H1 (cell line): Measurements from ENCODE around the gene KIZ. TPM values are rescaled to one million over a fixed set of nuclear protein-coding genes. Genes with fewer than 3 reads are reported as not detected.

Source experiments
- CTCF ChIA-PET: fragments of 300-600 bp; sonication (Branson Sonifier 250); formaldehyde crosslinking; loops from one replicate; lab custom pipeline; 2021; ENCODE audit not compliant: partially characterized antibody; lab: Charles Lee
- POLR2A ChIA-PET: fragments of 300-600 bp; sonication (Branson Sonifier 250); formaldehyde crosslinking; loops from one replicate; lab custom pipeline; 2021; ENCODE audit warnings: inconsistent platforms; ENCODE audit not compliant: partially characterized antibody; lab: Charles Lee
- DNase-seq, 2 experiments: peaks; one replicate each; pipeline versions ENCODE4 v3.0.0 to v3.0.0-alpha.2; 2010 to 2022; ENCODE audit warnings: low spot score in 2 of 2, low read depth in 1 of 2, mixed read lengths in 1 of 2
- FAIRE-seq: peaks from 2 replicates; lab custom pipeline; 2011; peaks lifted over from hg19 to GRCh38; lab: Jason Lieb, UNC
- H2AFZ ChIP-seq: 2 replicates; pipeline ENCODE4 v1.8.1; 2012; ENCODE audit warnings: low read length, inconsistent platforms
- H2AK5ac ChIP-seq: 2 replicates; pipeline ENCODE4 v1.6.1; 2013; ENCODE audit warnings: low read depth, low read length
- H2BK120ac ChIP-seq: replicated peaks from 2 replicates; pipeline ENCODE3; 2013; ENCODE audit warnings: low read depth, low read length, inconsistent platforms
- H2BK12ac ChIP-seq: 2 replicates; pipeline ENCODE4 v1.6.1; 2013; ENCODE audit warnings: low read depth, low read length
- H2BK15ac ChIP-seq: 2 replicates; pipeline ENCODE4 v1.6.1; 2013; ENCODE audit warnings: low read length
- H2BK20ac ChIP-seq: 2 replicates; pipeline ENCODE4 v1.6.1; 2013; ENCODE audit warnings: low read length
- H2BK5ac ChIP-seq: 2 replicates; pipeline ENCODE4 v1.6.1; 2013; ENCODE audit warnings: low read depth, low read length
- H3K14ac ChIP-seq: 2 replicates; pipeline ENCODE4 v1.6.1; 2013; ENCODE audit warnings: inconsistent platforms; ENCODE audit not compliant: insufficient read length
- H3K18ac ChIP-seq: 2 replicates; pipeline ENCODE4 v1.6.1; 2013; ENCODE audit warnings: low read length; ENCODE audit errors: extremely low read depth
- H3K23ac ChIP-seq: 2 replicates; pipeline ENCODE4 v1.6.1; 2013; ENCODE audit warnings: inconsistent platforms; ENCODE audit not compliant: insufficient read length
- H3K23me2 ChIP-seq: 2 replicates; pipeline ENCODE4 v1.6.1; 2013; ENCODE audit warnings: low read depth, low read length
- H3K27ac ChIP-seq: 2 replicates; pipeline ENCODE4 v1.6.1; 2011; ENCODE audit warnings: low read depth, low read length, inconsistent platforms
- H3K27me3 ChIP-seq, 4 experiments: replicated peaks in 1 of 4; 1 replicate in 1 of 4; 2 replicates in 3 of 4; pipeline versions ENCODE4 v1.6.1 to v1.8.1; 2011 to 2013; ENCODE audit warnings: low read length in 3 of 4, mild to moderate bottlenecking in 3 of 4, inconsistent platforms in 2 of 4, mixed read lengths in 2 of 4, moderate library complexity in 1 of 4; ENCODE audit not compliant: control insufficient read depth in 3 of 4, insufficient read depth in 3 of 4; ENCODE audit errors: extremely low read depth in 1 of 4
- H3K36me3 ChIP-seq, 4 experiments: 2 replicates each; pipeline versions ENCODE4 v1.6.1 to v1.8.1; 2011 to 2013; ENCODE audit warnings: mild to moderate bottlenecking in 4 of 4, low read length in 3 of 4, moderate library complexity in 2 of 4, control low read depth in 1 of 4, inconsistent platforms in 1 of 4; ENCODE audit not compliant: insufficient read depth in 4 of 4, control insufficient read depth in 2 of 4
- H3K4ac ChIP-seq: replicated peaks from 2 replicates; pipeline ENCODE3; 2013; ENCODE audit warnings: low read length, low read depth, mixed read lengths, inconsistent platforms; ENCODE audit not compliant: insufficient read length
- H3K4me1 ChIP-seq, 4 experiments: replicated peaks in 1 of 4; 1 replicate in 1 of 4; 2 replicates in 3 of 4; pipeline versions ENCODE4 v1.6.1 to v1.8.1; 2011 to 2013; ENCODE audit warnings: low read length in 3 of 4, inconsistent platforms in 2 of 4, mixed read lengths in 1 of 4; ENCODE audit not compliant: insufficient read depth in 4 of 4, control insufficient read depth in 3 of 4
- H3K4me2 ChIP-seq, 2 experiments: 2 replicates each; pipeline versions ENCODE4 v1.6.1 to v1.8.1; 2011 to 2013; ENCODE audit warnings: low read depth in 2 of 2, low read length in 2 of 2, control low read depth in 1 of 2, inconsistent platforms in 1 of 2, mild to moderate bottlenecking in 1 of 2; ENCODE audit not compliant: insufficient read depth in 1 of 2
- H3K4me3 ChIP-seq, 4 experiments: fragments of 200-600, 300-600 bp in 1 of 4; sonication (generic), shearing (Covaris generic), sonication (Bioruptor Twin) in 1 of 4; 2 replicates each; pipeline versions ENCODE4 v1.5.1 to v1.8.1; 2011 to 2016; ENCODE audit warnings: low read length in 4 of 4, low read depth in 3 of 4, control low read depth in 2 of 4, inconsistent platforms in 2 of 4, mild to moderate bottlenecking in 2 of 4, mixed read lengths in 1 of 4, moderate library complexity in 1 of 4; ENCODE audit not compliant: insufficient read depth in 2 of 4; ENCODE audit errors: extremely low read depth in 1 of 4
- H3K56ac ChIP-seq: replicated peaks from 2 replicates; pipeline ENCODE3; 2013; ENCODE audit warnings: low read depth, mild to moderate bottlenecking, mixed read lengths, low read length, inconsistent platforms; ENCODE audit not compliant: insufficient read length
- H3K79me1 ChIP-seq: 2 replicates; pipeline ENCODE4 v1.6.1; 2013; ENCODE audit warnings: low read depth, low read length, control low read depth
- H3K79me2 ChIP-seq, 2 experiments: 2 replicates each; pipeline versions ENCODE4 v1.6.1 to v1.8.1; 2012 to 2013; ENCODE audit warnings: low read length in 2 of 2, mild to moderate bottlenecking in 2 of 2, inconsistent platforms in 1 of 2; ENCODE audit not compliant: insufficient read depth in 2 of 2, control insufficient read depth in 1 of 2
- H3K9ac ChIP-seq, 4 experiments: replicated peaks in 1 of 4; 1 replicate in 1 of 4; 2 replicates in 3 of 4; pipeline versions ENCODE4 v1.6.1 to v1.8.1; 2011 to 2013; ENCODE audit warnings: low read depth in 3 of 4, low read length in 3 of 4, control low read depth in 2 of 4, mild to moderate bottlenecking in 2 of 4, moderate library complexity in 2 of 4, inconsistent platforms in 1 of 4; ENCODE audit errors: extremely low read depth in 1 of 4
- H3K9me3 ChIP-seq, 2 experiments: 2 replicates each; pipeline versions ENCODE4 v1.6.1 to v1.8.1; 2012 to 2013; ENCODE audit warnings: mild to moderate bottlenecking in 2 of 2, moderate library complexity in 2 of 2, control low read depth in 1 of 2, inconsistent platforms in 1 of 2, low read depth in 1 of 2, low read length in 1 of 2, mixed read lengths in 1 of 2; ENCODE audit not compliant: insufficient read depth in 2 of 2
- H4K20me1 ChIP-seq, 2 experiments: replicated peaks in 1 of 2; 2 replicates each; pipeline versions ENCODE3 to v1.8.1; 2011 to 2013; ENCODE audit warnings: inconsistent platforms in 2 of 2, low read length in 2 of 2, mild to moderate bottlenecking in 1 of 2; ENCODE audit not compliant: insufficient read depth in 2 of 2, control insufficient read depth in 1 of 2
- H4K5ac ChIP-seq: 2 replicates; pipeline ENCODE4 v1.6.1; 2013; ENCODE audit warnings: low read length, low read depth, mixed read lengths, inconsistent platforms; ENCODE audit not compliant: insufficient read length
- H4K8ac ChIP-seq: 2 replicates; pipeline ENCODE4 v1.8.0; 2013; ENCODE audit warnings: mild to moderate bottlenecking, moderate library complexity, low read length, inconsistent platforms; ENCODE audit not compliant: insufficient read depth; ENCODE audit errors: extremely low read depth
- H4K91ac ChIP-seq: replicated peaks from 2 replicates; pipeline ENCODE3; 2013; ENCODE audit warnings: low read length, mixed read lengths, inconsistent platforms; ENCODE audit not compliant: insufficient read length
- ATF3 ChIP-seq: IDR thresholded peaks from 2 replicates; pipeline ENCODE4 v1.6.1; 2011; ENCODE audit warnings: low read depth, mild to moderate bottlenecking, low read length; ENCODE audit not compliant: insufficient read depth
- CBX5 ChIP-seq: fragments of 300-800, 300-1000 bp; sonication (generic); IDR thresholded peaks from 2 replicates; pipeline ENCODE4 v1.7.1; 2016; ENCODE audit warnings: antibody characterized with exemption, low read length, low read depth
- CEBPB ChIP-seq: IDR thresholded peaks from 2 replicates; pipeline ENCODE4 v1.6.1; 2012; ENCODE audit warnings: low read depth, low read length
- EGR1 ChIP-seq: IDR thresholded peaks from 2 replicates; pipeline ENCODE4 v1.6.1; 2011; ENCODE audit warnings: low read depth, low read length, borderline replicate concordance
- EZH2 ChIP-seq: fragments of 200-600 bp; sonication (generic); IDR thresholded peaks from 2 replicates; pipeline ENCODE4 v1.7.1; 2012; ENCODE audit warnings: low read depth, mild to moderate bottlenecking, moderate library complexity, low read length, inconsistent platforms; ENCODE audit not compliant: severe bottlenecking
- GABPA ChIP-seq: IDR thresholded peaks from 2 replicates; pipeline ENCODE4 v1.6.1; 2011; ENCODE audit warnings: mild to moderate bottlenecking, low read length, moderate library complexity, borderline replicate concordance; ENCODE audit not compliant: insufficient read depth
- KDM4A ChIP-seq: IDR thresholded peaks from one replicate; pipeline ENCODE4 v1.7.1; 2012; ENCODE audit warnings: low read depth, mild to moderate bottlenecking, moderate library complexity, low read length, inconsistent platforms; ENCODE audit not compliant: severe bottlenecking
- POU5F1 ChIP-seq: IDR thresholded peaks from 2 replicates; pipeline ENCODE4 v1.6.1; 2011; ENCODE audit warnings: low read depth, mild to moderate bottlenecking, low read length, moderate library complexity
- RAD21 ChIP-seq, 2 experiments: IDR thresholded peaks in 1 of 2; conservative IDR thresholded peaks in 1 of 2; 2 replicates each; pipeline ENCODE4 v1.6.1; 2011; ENCODE audit warnings: low read depth in 2 of 2, low read length in 2 of 2, improper control_type of control experiment in 1 of 2, inconsistent platforms in 1 of 2, mild to moderate bottlenecking in 1 of 2, moderate library complexity in 1 of 2
- SIX5 ChIP-seq: IDR thresholded peaks from 2 replicates; pipeline ENCODE4 v1.6.1; 2011; ENCODE audit warnings: mild to moderate bottlenecking, low read depth, low read length
- SUZ12 ChIP-seq: fragments of 200-600 bp; sonication (generic); IDR thresholded peaks from 2 replicates; pipeline ENCODE4 v1.6.1; 2012; ENCODE audit warnings: mild to moderate bottlenecking, inconsistent platforms, low read length, moderate library complexity, mixed read lengths
- TBP ChIP-seq: IDR thresholded peaks from 2 replicates; pipeline ENCODE4 v1.6.1; 2011; ENCODE audit warnings: low read depth, low read length, improper control_type of control experiment
- WGBS, 2 experiments: shearing (Covaris generic) in 1 of 2; methylation state at CpG; one replicate each; pipeline versions ENCODE4 v1.1.6 to v1.1.7; 2013 to 2015; ENCODE audit warnings: low lambda C conversion rate in 2 of 2, mixed read lengths in 2 of 2, inconsistent platforms in 1 of 2, low coverage in 1 of 2, missing lambda C conversion rate in 1 of 2; ENCODE audit not compliant: insufficient replicate concordance in 2 of 2, insufficient coverage in 1 of 2, insufficient read length in 1 of 2; ENCODE audit errors: extremely low coverage in 1 of 2, missing lambda C conversion rate in 1 of 2; 5-methylcytosine and 5-hydroxymethylcytosine counted together
- polyA plus RNA-seq, 7 experiments: library from polyadenylated mRNA; depleted of rRNA in 3 of 7; stranded (reverse) in 5 of 7; unstranded in 2 of 7; fragments of >200 nt in 5 of 7; fragments of 200-250 nt in 2 of 7; gene quantifications; 1 replicate in 5 of 7; 2 replicates in 1 of 7; 4 replicates in 1 of 7; pipeline versions ENCODE4 v1.2.1 to v1.2.3, GENCODE V29; 2011 to 2013; ENCODE audit warnings: missing spikeins in 2 of 7, mixed read lengths in 2 of 7
- total RNA-seq: library from RNA; stranded (reverse); fragmentation: NEBNext Ultra II Directional; extraction: Animal tissue kit (Norgen Biotek cat#: 25700); gene quantifications from 2 replicates; pipeline ENCODE4 v1.2.1, GENCODE V29; 2021

Gene KIZ
- total and polyA plus RNA-seq, 2 of the 8 experiments (the other 6 are each of a cell fraction or from before 2014, with no cell fraction given) = 13.0 to 51.7 TPM

- H3K36me3 ChIP-seq = peaks cover 0 to 5% (median 1%) of the 10 kb centered on the region in 4 experiments; a peak in 1 of 8 replicates
- POLR2A ChIA-PET = no interaction called here
- no peak overlapping the region for H3K56ac ChIP-seq
These were observed 29.4 kb downstream of the KIZ start for GRCh38 chr20:21155268-21155667.

More at GRCh38 chr20:21155268-21155667, 29.4 kb downstream of the KIZ start:
- Histone ChIP-seq H3K79me2 (no peaks in the 10 kb centered on the region), H3K23me2 (no peaks in the 10 kb centered on the region), H4K5ac (no peak overlapping the region), H2BK12ac (no peak overlapping the region), H4K91ac (no peak overlapping the region)
- FAIRE-seq = no peak
- TF ChIP-seq CEBPB (no peak), TBP (no peak), SUZ12 (no peak), GABPA (no peak), EGR1 (no peak), KDM4A (no peak), POU5F1 (no peak), CBX5 (no peak), EZH2 (no peak), SIX5 (no peak), RAD21 (IDR thresholded peaks at IDR 0.05 in 1 of 2, conservative IDR thresholded peaks at IDR 0.05 in 1 of 2; ENCODE audit: low read depth in 2 of 2, low read length in 2 of 2) (no peak), ATF3 (no peak)
- TF ChIP-seq, all 59 proteins: peak for 0
- no peak overlapping the region for H3K4ac ChIP-seq
- no peak overlapping the region for H2BK5ac ChIP-seq
- no peak overlapping the region for H2BK20ac ChIP-seq
- H3K9ac ChIP-seq = no peak overlapping the region
- no peak overlapping the region for H3K23ac ChIP-seq
- H3K9me3 ChIP-seq = no peaks in the 10 kb centered on the region
- no peak overlapping the region for H2AK5ac ChIP-seq
- no peaks in the 10 kb centered on the region for H3K79me1 ChIP-seq
- H4K20me1 ChIP-seq = no peaks in the 10 kb centered on the region
- H3K27me3 ChIP-seq = peaks cover 0 to 1% (median 0%) of the 10 kb centered on the region in 4 experiments; a peak in 1 of 7 replicates
- H3K4me3 ChIP-seq = no peak overlapping the region
- H4K8ac ChIP-seq = no peak overlapping the region
- H3K4me1 ChIP-seq = peaks cover 0 to 3% (median 0%) of the 10 kb centered on the region in 4 experiments; a peak in 1 of 7 replicates
- 90% methylated on average over 5 of the region's 5 CpGs; no CpG with 5 or more reads in 1 of the 2 experiments for WGBS, 2 experiments
- no peak overlapping the region for H2BK120ac ChIP-seq
- H2AFZ ChIP-seq = no peak overlapping the region
- no peak overlapping the region for H3K14ac ChIP-seq
- H3K4me2 ChIP-seq = no peak overlapping the region
- CTCF ChIA-PET = no interaction called here
- no peak for DNase-seq
- no peak overlapping the region for H2BK15ac ChIP-seq
- no peak overlapping the region for H3K18ac ChIP-seq
- H3K27ac ChIP-seq = no peak overlapping the region
